GM21447 (cell line): ENCODE data around the gene OSBPL3.

Source experiments
- ATAC-seq: cut with Tn5 transposase; IDR thresholded peaks from one replicate; pipeline ENCODE4 v1.9.1; 2021; ENCODE audit not compliant: unreplicated experiment

The OSBPL3 gene

GRCh38 chr7:24868741-24869140 lies 111.2 kb downstream of the OSBPL3 start:
- no peak for ATAC-seq

GRCh38 chr7:24866004-24866615 lies 113.9 kb downstream of the OSBPL3 start:
- no peak for ATAC-seq

GRCh38 chr7:24864214-24864817 lies 115.7 kb downstream of the OSBPL3 start:
- ATAC-seq, result no peak

- ATAC-seq, result no peak
Measured at GRCh38 chr7:24863626-24864025, 116.4 kb downstream of the OSBPL3 start.

GRCh38 chr7:24862461-24862860 lies 117.5 kb downstream of the OSBPL3 start:
- ATAC-seq, result no peak

- no peak for ATAC-seq
Measured at GRCh38 chr7:24861336-24861735, 118.6 kb downstream of the OSBPL3 start.

GRCh38 chr7:24860611-24861010 lies 119.4 kb downstream of the OSBPL3 start:
- no peak for ATAC-seq

- no peak for ATAC-seq
Measured at GRCh38 chr7:24858108-24858977, 121.6 kb downstream of the OSBPL3 start.

- ATAC-seq, result no peak
Measured at GRCh38 chr7:24857623-24858022, 122.4 kb downstream of the OSBPL3 start.

GRCh38 chr7:24854866-24855265 lies 125.1 kb downstream of the OSBPL3 start:
- ATAC-seq, result no peak

GRCh38 chr7:24851786-24852185 lies 128.2 kb downstream of the OSBPL3 start:
- ATAC-seq, result no peak

GRCh38 chr7:24848878-24849277 lies 131.1 kb downstream of the OSBPL3 start:
- no peak for ATAC-seq

GRCh38 chr7:24847754-24848153 lies 132.2 kb downstream of the OSBPL3 start:
- no peak for ATAC-seq

- no peak for ATAC-seq
Measured at GRCh38 chr7:24843821-24844434, 136.1 kb downstream of the OSBPL3 start.

GRCh38 chr7:24842449-24843241 lies 137.3 kb downstream of the OSBPL3 start:
- ATAC-seq, result peak; percentile 59

- ATAC-seq, result no peak
Measured at GRCh38 chr7:24842029-24842428, 137.9 kb downstream of the OSBPL3 start.

- no peak for ATAC-seq
Measured at GRCh38 chr7:24840563-24840962, 139.4 kb downstream of the OSBPL3 start.

GRCh38 chr7:24836084-24836483 lies 143.9 kb downstream of the OSBPL3 start:
- ATAC-seq, result peak; percentile 70

GRCh38 chr7:24835643-24836042 lies 144.3 kb downstream of the OSBPL3 start:
- ATAC-seq, result peak; percentile 13

GRCh38 chr7:24834128-24834798 lies 145.7 kb downstream of the OSBPL3 start:
- ATAC-seq, result peak; percentile 53
